ENCODE results near the gene PAX8. TPM values are rescaled to one million over a fixed set of nuclear protein-coding genes. Genes with fewer than 3 reads are reported as not detected.
A peak's percentile ranks its signal among the peaks of the same experiment; 100 is the strongest.

The PAX8 gene
- total and polyA plus RNA-seq, 5 experiments from 2014 or later: 0.52 to 1.6 (median 0.73) TPM

GRCh38 chr2:113255140-113256070 lies 23.3 kb downstream of the PAX8 start:
- POLR2A ChIA-PET: interaction anchor here (0.6 to 1.2 kb wide), 3 partner anchors 22 to 104 kb away, joined by 3 read pairs; no protein-coding TSS in a partner anchor
- DNase-seq (peak in 1 of 10 donors; percentile 40), ATAC-seq (peak in 1 of 2 donors; percentile 59)
- Mint-ChIP-seq H3K4me1 (peaks cover 53 to 88% (median 81%) of the 10 kb centered on the region in 4 donors), H3K9me3 (peaks cover 0 to 13% (median 0%) of the 10 kb centered on the region in 9 donors), H3K27ac (peak overlapping the region in 9 of 10 donors; percentile 9 to 92 (median 60)), H3K36me3 (no peaks in the 10 kb centered on the region), H3K27me3 (no peaks in the 10 kb centered on the region), H3K4me3 (peak overlapping the region in 6 of 10 donors; percentile 2 to 43 (median 24))

GRCh38 chr2:113253453-113253852 lies 25.3 kb downstream of the PAX8 start:
- no peak for DNase-seq
- Mint-ChIP-seq H3K9me3 (peaks cover 0 to 13% (median 0%) of the 10 kb centered on the region in 9 donors), H3K36me3 (no peaks in the 10 kb centered on the region), H3K27ac (peak overlapping the region; percentile 37 to 92 (median 88)), H3K27me3 (no peaks in the 10 kb centered on the region), H3K4me1 (peaks cover 47 to 91% (median 88%) of the 10 kb centered on the region in 4 donors), H3K4me3 (peak overlapping the region in 9 of 10 donors; percentile 17 to 81 (median 54))
- POLR2A ChIA-PET: interaction anchor here (0.5 to 1.2 kb wide), 3 partner anchors 18 to 627 kb away, joined by 3 to 5 read pairs (median 4); no protein-coding TSS in a partner anchor
- peak in 1 of 2 donors; percentile 22 for ATAC-seq

- POLR2A ChIA-PET: interaction anchor here (0.9 to 1.6 kb wide), 6 partner anchors 9 to 256 kb away, joined by 3 to 7 read pairs (median 4); no protein-coding TSS in a partner anchor
- Mint-ChIP-seq H3K4me1 (peaks cover 42 to 79% (median 75%) of the 10 kb centered on the region in 4 donors), H3K4me3 (peak overlapping the region in 8 of 10 donors; percentile 11 to 81 (median 66)), H3K27me3 (no peaks in the 10 kb centered on the region), H3K36me3 (no peaks in the 10 kb centered on the region), H3K9me3 (peaks cover 0 to 13% (median 0%) of the 10 kb centered on the region in 9 donors), H3K27ac (peak overlapping the region; percentile 74 to 93 (median 88))
- DNase-seq (no peak), ATAC-seq (no peak)
Measured at GRCh38 chr2:113252047-113252590, 26.6 kb downstream of the PAX8 start.

GRCh38 chr2:113251118-113251517 lies 27.6 kb downstream of the PAX8 start:
- ATAC-seq: peak; percentile 66 to 75
- POLR2A ChIA-PET: interaction anchor here (0.9 to 1.6 kb wide), 7 partner anchors 10 to 255 kb away, joined by 3 to 7 read pairs (median 3); no protein-coding TSS in a partner anchor
- Mint-ChIP-seq H3K4me1 (peaks cover 39 to 70% (median 68%) of the 10 kb centered on the region in 4 donors), H3K4me3 (peak overlapping the region; percentile 54 to 84 (median 66)), H3K27me3 (no peaks in the 10 kb centered on the region), H3K27ac (peak overlapping the region; percentile 71 to 93 (median 88)), H3K9me3 (peaks cover 0 to 13% (median 0%) of the 10 kb centered on the region in 9 donors), H3K36me3 (no peaks in the 10 kb centered on the region)
- DNase-seq: peak in 9 of 10 donors; percentile 2 to 74 (median 33)

- peak overlapping the region in 1 of 10 donors; percentile 54 for H3K4me3 Mint-ChIP-seq
- H3K27me3 Mint-ChIP-seq: no peaks in the 10 kb centered on the region
- H3K4me1 Mint-ChIP-seq: peaks cover 30 to 51% (median 50%) of the 10 kb centered on the region in 4 donors
Measured at GRCh38 chr2:113248997-113249770, 29.5 kb downstream of the PAX8 start.

GRCh38 chr2:113246606-113247005 lies 32.1 kb downstream of the PAX8 start:
- H3K36me3 Mint-ChIP-seq: no peaks in the 10 kb centered on the region
- POLR2A ChIA-PET: no interaction called here
- H3K4me1 Mint-ChIP-seq: peaks cover 19 to 26% (median 25%) of the 10 kb centered on the region in 4 donors
- DNase-seq (no peak), ATAC-seq (no peak)
- no peak overlapping the region for H3K4me3 Mint-ChIP-seq
- H3K9me3 Mint-ChIP-seq: no peaks in the 10 kb centered on the region
- H3K27me3 Mint-ChIP-seq: no peaks in the 10 kb centered on the region
- H3K27ac Mint-ChIP-seq: no peak overlapping the region

More at GRCh38 chr2:113248997-113249770, 29.5 kb downstream of the PAX8 start:
- ATAC-seq (peak; percentile 51 to 67), DNase-seq (peak; percentile 59 to 86 (median 74))
- H3K27ac Mint-ChIP-seq: peak overlapping the region; percentile 35 to 93 (median 79)
- POLR2A ChIA-PET: interaction anchor here (0.9 to 1.6 kb wide), 3 partner anchors 120 to 141 kb away, joined by 3 to 5 read pairs (median 4); no protein-coding TSS in a partner anchor
- no peaks in the 10 kb centered on the region for H3K36me3 Mint-ChIP-seq
- peaks cover 0 to 13% (median 0%) of the 10 kb centered on the region in 9 donors for H3K9me3 Mint-ChIP-seq

- Mint-ChIP-seq H3K27me3 (no peaks in the 10 kb centered on the region), H3K4me1 (peaks cover 12 to 20% (median 15%) of the 10 kb centered on the region in 4 donors), H3K36me3 (peaks cover 0 to 3% (median 0%) of the 10 kb centered on the region in 3 donors), H3K4me3 (no peak overlapping the region), H3K9me3 (no peaks in the 10 kb centered on the region), H3K27ac (peak overlapping the region in 4 of 10 donors; percentile 1 to 77 (median 34))
- no peak for ATAC-seq
- DNase-seq: no peak
- POLR2A ChIA-PET: interaction anchor here (0.6 to 1.4 kb wide), 2 partner anchors 10 to 195 kb away, joined by 4 read pairs; no protein-coding TSS in a partner anchor
Measured at GRCh38 chr2:113245276-113245711, 33.4 kb downstream of the PAX8 start.

- peaks cover 0 to 21% (median 0%) of the 10 kb centered on the region in 3 donors for H3K36me3 Mint-ChIP-seq
- ATAC-seq: no peak
- H3K27me3 Mint-ChIP-seq: no peaks in the 10 kb centered on the region
- H3K4me1 Mint-ChIP-seq: peaks cover 0 to 31% (median 10%) of the 10 kb centered on the region in 4 donors
- no peaks in the 10 kb centered on the region for H3K9me3 Mint-ChIP-seq
- H3K4me3 Mint-ChIP-seq: peak overlapping the region in 1 of 10 donors; percentile 20
- POLR2A ChIA-PET: no interaction called here
- DNase-seq: no peak
- H3K27ac Mint-ChIP-seq: peak overlapping the region in 1 of 10 donors; percentile 76
Measured at GRCh38 chr2:113242327-113242726, 36.4 kb downstream of the PAX8 start.

- ATAC-seq (no peak), DNase-seq (no peak)
- Mint-ChIP-seq H3K27me3 (no peaks in the 10 kb centered on the region), H3K4me3 (no peak overlapping the region), H3K4me1 (peaks cover 0 to 41% (median 13%) of the 10 kb centered on the region in 4 donors), H3K36me3 (peaks cover 0 to 22% (median 0%) of the 10 kb centered on the region in 3 donors), H3K9me3 (no peaks in the 10 kb centered on the region), H3K27ac (peak overlapping the region in 5 of 10 donors; percentile 4 to 66 (median 6))
- POLR2A ChIA-PET: interaction anchor here (1.2 kb wide), 1 partner anchor 24 kb away, joined by 3 read pairs; no protein-coding TSS in a partner anchor
Measured at GRCh38 chr2:113240915-113241911, 37.5 kb downstream of the PAX8 start.

- ATAC-seq (no peak), DNase-seq (no peak)
- POLR2A ChIA-PET: no interaction called here
- H3K36me3 Mint-ChIP-seq: peaks cover 0 to 23% (median 0%) of the 10 kb centered on the region in 3 donors
- no peaks in the 10 kb centered on the region for H3K27me3 Mint-ChIP-seq
- H3K9me3 Mint-ChIP-seq: no peaks in the 10 kb centered on the region
- peak overlapping the region in 1 of 10 donors; percentile 31 for H3K4me3 Mint-ChIP-seq
- peaks cover 0 to 41% (median 12%) of the 10 kb centered on the region in 4 donors for H3K4me1 Mint-ChIP-seq
- H3K27ac Mint-ChIP-seq: peak overlapping the region in 3 of 10 donors; percentile 6 to 66 (median 10)
Measured at GRCh38 chr2:113240150-113240914, 38.4 kb downstream of the PAX8 start.

All from naive thymus-derived CD8-positive, alpha-beta T cell (primary cell).